T1000 (cell line): ENCODE data around the gene KDM4E.
"Not testable (repeated sequence)": the region's sequence is repeated elsewhere in the genome, so short reads cannot be mapped to it uniquely, and the experiment has no call there.

Source experiments
- DNase-seq: peaks from one replicate; lab custom pipeline; 2025; ENCODE audit warnings: mixed read lengths; lab: John Stamatoyannopoulos, UW

The KDM4E gene

DNA sequence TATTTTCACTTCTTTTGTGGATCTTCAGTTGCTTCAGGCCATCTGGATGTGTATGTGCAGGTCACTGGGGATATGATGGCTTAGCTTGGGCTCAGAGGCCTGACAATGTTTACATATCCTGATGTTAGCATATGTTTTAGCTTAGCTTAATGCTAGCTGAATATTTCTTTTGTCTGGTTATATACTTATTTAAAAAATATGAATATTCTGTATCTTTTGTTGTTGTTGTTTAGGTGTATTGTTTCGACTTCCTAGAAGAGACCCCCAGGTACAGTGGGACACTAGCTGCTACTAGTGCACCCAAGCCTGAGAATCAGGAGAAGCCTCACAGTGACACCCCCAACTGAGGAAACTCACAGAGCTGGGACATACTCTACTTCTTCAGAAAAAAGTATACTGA, at the start of gene KDM4E:
KDM4E (plus strand) TSS at position 301 of the 400 bp plus-strand sequence. CDS start 300 bp downstream, outside the sequence.
- no peak for DNase-seq

DNA sequence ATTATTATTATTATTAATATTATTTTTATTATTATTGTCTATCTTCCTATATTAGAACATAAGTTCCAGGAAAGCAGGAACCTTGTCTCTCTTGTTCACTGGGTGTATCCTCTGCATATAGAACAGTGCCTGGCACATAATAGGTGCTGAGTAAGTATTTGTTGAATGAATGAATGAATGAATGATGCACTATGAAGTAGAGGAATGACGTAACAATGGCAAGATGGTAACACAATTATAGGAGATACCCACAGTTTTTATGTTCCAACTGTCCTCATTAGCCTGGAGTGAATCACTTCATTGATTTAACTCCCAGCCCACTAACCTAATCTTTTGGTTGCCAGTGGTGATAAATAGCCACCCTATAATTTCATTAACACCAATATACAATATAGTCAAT, 49.5 kb upstream of the KDM4E start:
- no peak for DNase-seq

- no peak for DNase-seq
These were observed 37.7 kb upstream of the KDM4E start for GRCh38 chr11:94987378-94987777.

DNA sequence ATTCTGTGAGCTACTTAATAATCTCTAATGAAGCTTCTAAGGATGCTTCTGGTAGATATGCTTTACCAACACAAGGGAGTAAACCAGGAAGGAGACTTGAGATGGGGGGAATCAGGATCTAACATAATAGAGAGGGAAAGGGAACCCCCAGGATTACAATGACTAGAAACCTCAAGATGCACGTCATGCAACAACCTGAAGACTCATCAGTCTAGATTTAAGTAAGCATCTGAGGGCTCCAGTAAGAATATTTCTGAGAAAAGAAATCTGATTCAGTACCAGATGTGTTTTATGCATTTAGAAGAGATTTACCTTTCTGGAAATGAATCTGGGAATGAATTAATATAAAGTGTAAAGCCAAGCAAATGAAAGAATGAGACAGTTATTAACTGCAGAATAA, 36.3 kb upstream of the KDM4E start:
- no peak for DNase-seq

DNA sequence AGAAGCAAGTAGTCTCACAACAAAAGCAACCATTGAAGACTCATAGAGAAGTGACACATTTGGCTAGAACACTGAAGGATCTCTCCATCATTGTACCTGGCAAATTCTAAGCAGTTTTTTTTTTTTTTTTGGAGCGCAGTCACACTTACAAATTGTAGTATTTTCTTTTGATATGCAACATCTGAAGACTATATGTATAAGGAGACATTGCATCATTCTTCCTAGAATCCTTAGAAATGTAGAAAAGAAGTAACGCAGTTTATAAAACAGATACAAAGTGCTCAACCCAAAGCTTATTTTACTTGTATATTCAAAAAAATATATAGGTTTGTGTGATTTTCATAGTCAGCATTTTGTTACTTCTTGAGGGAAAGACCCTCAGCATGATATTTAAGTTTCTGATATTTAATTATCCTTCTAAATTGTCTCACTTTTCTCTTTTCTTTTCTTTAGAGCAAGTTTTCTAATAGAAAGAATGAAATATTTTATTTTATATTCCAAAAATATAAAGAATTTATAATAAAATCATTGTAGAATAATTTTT, 31.6 kb upstream of the KDM4E start:
- no peak for DNase-seq

GRCh38 chr11:94997437-94997836, 27.6 kb upstream of the KDM4E start:
- DNase-seq = no peak

DNA sequence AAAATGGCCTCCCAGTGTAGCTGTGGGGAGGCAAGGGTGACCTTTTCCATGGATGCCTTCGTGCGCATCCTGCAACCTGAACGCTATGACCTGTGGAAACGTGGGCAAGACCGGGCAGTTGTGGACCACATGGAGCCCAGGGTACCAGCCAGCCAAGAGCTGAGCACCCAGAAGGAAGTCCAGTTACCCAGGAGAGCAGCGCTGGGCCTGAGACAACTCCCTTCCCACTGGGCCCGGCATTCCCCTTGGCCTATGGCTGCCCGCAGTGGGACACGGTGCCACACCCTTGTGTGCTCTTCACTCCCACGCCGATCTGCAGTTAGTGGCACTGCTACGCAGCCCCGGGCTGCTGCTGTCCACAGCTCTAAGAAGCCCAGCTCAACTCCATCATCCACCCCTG, 26.8 kb upstream of the KDM4E start:
- DNase-seq = no peak

GRCh38 chr11:95003716-95004115, 21.3 kb upstream of the KDM4E start:
- no peak for DNase-seq

GRCh38 chr11:95005642-95006041, 19.4 kb upstream of the KDM4E start:
- DNase-seq = no peak

GRCh38 chr11:95011376-95011775, 13.7 kb upstream of the KDM4E start:
- DNase-seq = no peak

- DNase-seq = no peak
These were observed 10.8 kb upstream of the KDM4E start for GRCh38 chr11:95014184-95014821.

GRCh38 chr11:95016139-95016538, 8.9 kb upstream of the KDM4E start:
- DNase-seq = no peak

DNA sequence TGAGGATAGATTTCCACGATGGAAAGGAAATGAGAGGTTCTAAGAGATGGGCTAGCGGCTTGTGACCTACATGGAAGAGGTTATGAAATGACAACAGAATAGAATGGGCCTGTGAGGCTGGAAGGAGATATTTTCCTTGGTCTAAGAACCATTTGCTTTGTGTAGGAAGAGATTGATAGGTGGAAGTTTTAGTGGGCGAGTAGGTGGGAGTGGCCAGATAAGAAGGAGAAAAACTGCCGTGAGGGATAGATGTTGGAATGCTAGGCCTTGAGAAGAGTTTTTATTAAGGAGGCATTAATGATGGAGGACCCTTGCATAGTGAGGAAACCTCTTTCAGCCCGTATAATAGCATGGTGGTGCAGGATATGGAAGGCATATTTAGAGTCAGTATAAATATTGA, 3.6 kb upstream of the KDM4E start:
- DNase-seq = not testable (repeated sequence)

DNA sequence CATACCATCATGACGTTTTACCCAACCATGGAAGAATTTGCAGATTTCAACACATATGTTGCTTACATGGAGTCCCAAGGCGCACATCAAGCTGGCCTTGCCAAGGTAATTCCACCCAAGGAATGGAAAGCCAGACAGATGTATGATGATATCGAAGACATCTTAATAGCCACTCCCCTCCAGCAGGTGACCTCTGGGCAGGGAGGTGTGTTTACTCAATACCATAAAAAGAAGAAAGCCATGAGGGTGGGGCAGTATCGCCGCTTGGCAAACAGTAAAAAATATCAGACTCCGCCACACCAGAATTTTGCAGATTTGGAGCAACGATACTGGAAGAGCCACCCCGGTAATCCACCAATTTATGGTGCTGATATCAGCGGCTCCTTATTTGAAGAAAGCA, 536 bp downstream of the KDM4E start:
- not testable (repeated sequence) for DNase-seq

- no peak for DNase-seq
These were observed 3.3 kb downstream of the KDM4E start for GRCh38 chr11:95028357-95028756.

GRCh38 chr11:95033051-95033450, 8.0 kb downstream of the KDM4E start:
- no peak for DNase-seq

- no peak for DNase-seq
These were observed 10.3 kb downstream of the KDM4E start for GRCh38 chr11:95035316-95035715.

DNA sequence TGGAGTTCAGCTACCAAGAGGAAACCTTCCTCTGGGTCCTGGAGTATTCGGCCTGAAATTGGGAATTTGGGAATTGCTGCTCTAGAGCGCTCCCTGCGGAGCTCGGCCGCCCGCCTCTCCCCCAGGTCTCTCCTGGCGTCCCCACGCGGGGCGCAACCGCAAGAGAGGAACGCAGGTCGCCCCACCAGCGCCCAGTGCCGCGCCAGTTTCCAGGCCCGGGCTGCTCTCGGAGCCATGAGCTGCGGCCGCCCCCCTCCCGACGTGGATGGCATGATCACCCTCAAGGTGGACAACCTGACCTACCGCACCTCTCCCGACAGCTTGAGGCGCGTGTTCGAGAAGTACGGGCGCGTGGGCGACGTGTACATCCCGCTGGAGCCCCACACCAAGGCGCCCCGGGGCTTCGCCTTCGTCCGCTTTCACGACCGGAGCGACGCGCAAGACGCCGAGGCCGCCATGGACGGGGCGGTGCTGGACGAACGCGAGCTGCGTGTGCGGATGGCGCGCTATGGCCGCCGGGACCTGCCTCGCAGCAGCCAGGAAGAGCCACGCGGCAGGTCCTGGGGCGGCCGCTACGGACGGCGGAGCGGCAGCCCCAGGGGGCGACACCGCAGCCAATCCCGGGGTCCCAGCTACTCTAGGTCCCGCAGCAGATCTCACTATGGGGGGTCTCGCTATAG, 12.4 kb downstream of the KDM4E start:
- not testable (repeated sequence) for DNase-seq

- no peak for DNase-seq
These were observed 17.2 kb downstream of the KDM4E start for GRCh38 chr11:95042239-95042638.

DNA sequence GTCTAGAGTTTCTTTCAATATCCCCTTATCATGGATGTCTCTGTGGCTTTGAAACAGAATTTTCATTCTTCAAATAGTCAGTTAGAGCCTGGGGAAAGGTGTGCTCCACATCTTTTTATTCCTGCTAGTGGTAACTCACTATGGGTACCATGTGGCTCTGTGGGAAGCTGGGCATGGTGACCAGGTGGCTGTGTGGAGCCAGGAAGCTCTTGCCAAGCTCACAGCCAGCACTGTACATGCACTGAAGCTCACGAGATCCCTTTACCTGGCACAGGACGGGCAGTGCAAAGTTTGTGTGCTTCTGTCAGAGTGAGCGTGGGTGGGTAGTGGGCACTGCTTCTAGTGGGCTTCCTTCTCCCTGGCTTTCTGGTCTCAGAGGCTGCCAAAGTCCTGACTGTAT, 17.8 kb downstream of the KDM4E start:
- no peak for DNase-seq

DNA sequence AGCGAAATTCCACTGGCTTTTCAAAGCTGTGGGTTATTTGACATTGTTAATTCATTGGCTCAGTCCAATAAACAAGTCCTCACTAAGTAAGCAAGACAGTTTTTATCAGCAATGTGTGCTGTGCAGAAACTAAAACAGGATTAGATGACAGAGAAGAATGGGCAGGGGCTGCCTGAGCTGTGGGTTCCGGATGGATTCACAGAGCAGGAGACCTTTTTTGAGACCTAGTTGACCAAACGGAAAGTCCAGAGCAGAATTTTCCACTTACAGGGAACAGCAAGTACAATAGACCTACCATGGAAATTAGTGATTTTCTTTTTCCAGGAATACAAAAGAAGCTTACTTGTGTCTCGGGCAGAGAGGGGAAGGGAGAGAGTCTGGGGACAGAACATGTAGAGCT, 19.0 kb downstream of the KDM4E start:
- no peak for DNase-seq

DNA sequence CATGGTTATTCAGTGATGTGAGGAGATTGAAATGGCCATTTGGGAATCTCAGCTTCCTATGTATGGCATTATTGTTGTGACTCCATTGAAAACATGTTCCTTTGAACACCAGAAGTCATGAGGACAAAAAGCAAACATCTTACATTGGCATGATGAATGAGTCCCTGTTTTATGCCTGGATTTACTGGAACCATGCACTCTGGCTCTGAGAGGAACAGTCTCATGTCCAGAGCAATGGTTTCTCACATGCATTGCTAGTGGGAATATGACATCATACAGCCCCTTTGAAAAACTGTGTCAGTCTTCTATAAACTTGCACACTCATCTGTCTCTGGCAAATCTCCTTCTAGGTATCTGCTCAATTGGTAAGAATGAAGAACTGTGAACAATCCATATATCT, 20.8 kb downstream of the KDM4E start:
- DNase-seq = no peak

GRCh38 chr11:95049122-95049521, 24.1 kb downstream of the KDM4E start, which contains the start of gene KDM4F:
TSS of gene KDM4F (plus strand) at chr11:95049422.
- not testable (repeated sequence) for DNase-seq
